ENCODE results near the gene ARMC6. TPM values are rescaled to one million over a fixed set of nuclear protein-coding genes. Genes with fewer than 3 reads are reported as not detected.

ARMC6 gene
- polyA plus RNA-seq, 1 donor from 2014 or later, result 74.4 TPM

DNA sequence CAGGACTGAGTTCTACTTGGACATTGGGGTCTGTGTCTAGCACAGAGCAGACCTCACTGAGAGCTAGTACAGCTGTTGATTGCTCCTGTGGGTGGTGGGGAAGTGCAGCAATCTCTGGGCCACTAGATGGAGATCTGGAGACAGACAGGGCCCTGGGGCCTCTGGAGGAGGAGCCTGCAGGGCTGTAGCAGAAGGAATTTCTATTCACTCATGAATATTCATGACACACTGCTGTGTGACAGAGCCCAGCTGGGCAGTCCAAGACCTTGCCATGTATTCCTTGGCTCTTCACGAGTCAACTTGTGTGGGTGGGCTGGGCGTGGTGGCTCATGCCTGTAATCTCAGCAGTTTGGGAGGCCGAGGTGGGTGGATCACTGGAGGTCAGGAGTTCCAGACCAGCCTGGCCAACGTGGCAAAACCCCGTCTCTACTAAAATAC lies 37.6 kb upstream of the ARMC6 start:
- Histone ChIP-seq H3K27me3 (ENCODE audit: insufficient read depth, low read depth, low read length) (no peaks in the 10 kb centered on the region), H3K9ac (ENCODE audit: low read length) (no peak overlapping the region)

DNA sequence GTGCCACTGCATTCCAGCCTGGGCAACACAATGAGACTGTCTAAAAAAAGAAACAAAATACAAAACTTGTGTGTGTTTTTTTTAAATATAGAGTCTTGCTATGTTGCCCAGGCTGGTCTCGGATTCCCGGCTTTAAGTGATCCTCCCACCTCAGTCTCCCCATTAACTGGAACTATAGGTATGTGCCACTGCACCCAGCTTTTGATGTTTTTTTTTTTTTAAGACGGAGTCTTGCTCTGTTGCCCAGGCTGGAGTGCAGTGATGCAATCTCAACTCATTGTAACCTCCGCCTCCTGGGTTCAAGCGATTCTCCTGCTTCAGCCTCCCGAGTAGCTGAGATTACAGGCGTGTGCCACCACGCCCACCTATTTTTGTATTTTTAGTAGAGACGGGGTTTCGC lies 37.1 kb upstream of the ARMC6 start:
- Histone ChIP-seq H4K20me1 (ENCODE audit: insufficient read depth) (no peaks in the 10 kb centered on the region), H3K9ac (ENCODE audit: low read length) (no peak overlapping the region), H3F3A (ENCODE audit: insufficient read depth, low read length, poor library complexity, severe bottlenecking) (no peaks in the 10 kb centered on the region), H3K36me3 (ENCODE audit: insufficient read depth, low read length) (no peaks in the 10 kb centered on the region), H3K9me3 (ENCODE audit: low read length) (no peaks in the 10 kb centered on the region), H3K4me2 (ENCODE audit: low read length) (no peak overlapping the region), H3K27ac (ENCODE audit: low read length) (no peak overlapping the region), H3K9me2 (ENCODE audit: insufficient read depth, low read length) (no peaks in the 10 kb centered on the region), H2AFZ (ENCODE audit: low read depth, low read length) (no peak overlapping the region), H3K4me3 (ENCODE audit: low read length) (no peak overlapping the region), H3K79me2 (replicated peaks; ENCODE audit: insufficient read depth, low read length) (no peaks in the 10 kb centered on the region), H3K27me3 (ENCODE audit: insufficient read depth, low read depth, low read length) (no peaks in the 10 kb centered on the region)
- TF ChIP-seq TAF1 (IDR thresholded peaks at IDR 0.05; ENCODE audit: low read depth) (no peak), POLR2AphosphoS5 (IDR thresholded peaks at IDR 0.05) (no peak), EZH2 (IDR thresholded peaks at IDR 0.05; ENCODE audit: borderline replicate concordance, insufficient read depth, low read length, poor library complexity, severe bottlenecking) (no peak), MXI1 (conservative IDR thresholded peaks at IDR 0.05; ENCODE audit: poor library complexity, severe bottlenecking) (no peak), EP300 (conservative IDR thresholded peaks at IDR 0.05; ENCODE audit: poor library complexity, severe bottlenecking) (no peak), RAD21 (conservative IDR thresholded peaks at IDR 0.05) (no peak), SMC3 (conservative IDR thresholded peaks at IDR 0.05; ENCODE audit: poor library complexity) (no peak)
- TF ChIP-seq, protein P1, sequence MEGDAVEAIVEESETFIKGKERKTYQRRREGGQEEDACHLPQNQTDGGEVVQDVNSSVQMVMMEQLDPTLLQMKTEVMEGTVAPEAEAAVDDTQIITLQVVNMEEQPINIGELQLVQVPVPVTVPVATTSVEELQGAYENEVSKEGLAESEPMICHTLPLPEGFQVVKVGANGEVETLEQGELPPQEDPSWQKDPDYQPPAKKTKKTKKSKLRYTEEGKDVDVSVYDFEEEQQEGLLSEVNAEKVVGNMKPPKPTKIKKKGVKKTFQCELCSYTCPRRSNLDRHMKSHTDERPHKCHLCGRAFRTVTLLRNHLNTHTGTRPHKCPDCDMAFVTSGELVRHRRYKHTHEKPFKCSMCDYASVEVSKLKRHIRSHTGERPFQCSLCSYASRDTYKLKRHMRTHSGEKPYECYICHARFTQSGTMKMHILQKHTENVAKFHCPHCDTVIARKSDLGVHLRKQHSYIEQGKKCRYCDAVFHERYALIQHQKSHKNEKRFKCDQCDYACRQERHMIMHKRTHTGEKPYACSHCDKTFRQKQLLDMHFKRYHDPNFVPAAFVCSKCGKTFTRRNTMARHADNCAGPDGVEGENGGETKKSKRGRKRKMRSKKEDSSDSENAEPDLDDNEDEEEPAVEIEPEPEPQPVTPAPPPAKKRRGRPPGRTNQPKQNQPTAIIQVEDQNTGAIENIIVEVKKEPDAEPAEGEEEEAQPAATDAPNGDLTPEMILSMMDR (IDR thresholded peaks at IDR 0.05; ENCODE audit: poor library complexity, severe bottlenecking), result no peak
- TF ChIP-seq, protein P2, sequence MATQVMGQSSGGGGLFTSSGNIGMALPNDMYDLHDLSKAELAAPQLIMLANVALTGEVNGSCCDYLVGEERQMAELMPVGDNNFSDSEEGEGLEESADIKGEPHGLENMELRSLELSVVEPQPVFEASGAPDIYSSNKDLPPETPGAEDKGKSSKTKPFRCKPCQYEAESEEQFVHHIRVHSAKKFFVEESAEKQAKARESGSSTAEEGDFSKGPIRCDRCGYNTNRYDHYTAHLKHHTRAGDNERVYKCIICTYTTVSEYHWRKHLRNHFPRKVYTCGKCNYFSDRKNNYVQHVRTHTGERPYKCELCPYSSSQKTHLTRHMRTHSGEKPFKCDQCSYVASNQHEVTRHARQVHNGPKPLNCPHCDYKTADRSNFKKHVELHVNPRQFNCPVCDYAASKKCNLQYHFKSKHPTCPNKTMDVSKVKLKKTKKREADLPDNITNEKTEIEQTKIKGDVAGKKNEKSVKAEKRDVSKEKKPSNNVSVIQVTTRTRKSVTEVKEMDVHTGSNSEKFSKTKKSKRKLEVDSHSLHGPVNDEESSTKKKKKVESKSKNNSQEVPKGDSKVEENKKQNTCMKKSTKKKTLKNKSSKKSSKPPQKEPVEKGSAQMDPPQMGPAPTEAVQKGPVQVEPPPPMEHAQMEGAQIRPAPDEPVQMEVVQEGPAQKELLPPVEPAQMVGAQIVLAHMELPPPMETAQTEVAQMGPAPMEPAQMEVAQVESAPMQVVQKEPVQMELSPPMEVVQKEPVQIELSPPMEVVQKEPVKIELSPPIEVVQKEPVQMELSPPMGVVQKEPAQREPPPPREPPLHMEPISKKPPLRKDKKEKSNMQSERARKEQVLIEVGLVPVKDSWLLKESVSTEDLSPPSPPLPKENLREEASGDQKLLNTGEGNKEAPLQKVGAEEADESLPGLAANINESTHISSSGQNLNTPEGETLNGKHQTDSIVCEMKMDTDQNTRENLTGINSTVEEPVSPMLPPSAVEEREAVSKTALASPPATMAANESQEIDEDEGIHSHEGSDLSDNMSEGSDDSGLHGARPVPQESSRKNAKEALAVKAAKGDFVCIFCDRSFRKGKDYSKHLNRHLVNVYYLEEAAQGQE (IDR thresholded peaks at IDR 0.05; ENCODE audit: borderline replicate concordance), result no peak

More for the DNA sequence above, 37.6 kb upstream of the ARMC6 start:
- Histone ChIP-seq H3K9me2 (ENCODE audit: insufficient read depth, low read length) (no peaks in the 10 kb centered on the region), H4K20me1 (ENCODE audit: insufficient read depth) (no peaks in the 10 kb centered on the region), H2AFZ (ENCODE audit: low read depth, low read length) (no peak overlapping the region), H3F3A (ENCODE audit: insufficient read depth, low read length, poor library complexity, severe bottlenecking) (no peaks in the 10 kb centered on the region), H3K36me3 (ENCODE audit: insufficient read depth, low read length) (no peaks in the 10 kb centered on the region), H3K4me3 (ENCODE audit: low read length) (no peak overlapping the region), H3K4me2 (ENCODE audit: low read length) (no peak overlapping the region), H3K9me3 (ENCODE audit: low read length) (no peaks in the 10 kb centered on the region), H3K27ac (ENCODE audit: low read length) (no peak overlapping the region), H3K79me2 (replicated peaks; ENCODE audit: insufficient read depth, low read length) (no peaks in the 10 kb centered on the region)
- no peak for TF ChIP-seq POLR2AphosphoS5 (IDR thresholded peaks at IDR 0.05)
- TF ChIP-seq RAD21 (conservative IDR thresholded peaks at IDR 0.05), result peak; percentile 20
- no peak for TF ChIP-seq TAF1 (IDR thresholded peaks at IDR 0.05; ENCODE audit: low read depth)
- TF ChIP-seq, protein P2 (IDR thresholded peaks at IDR 0.05; ENCODE audit: borderline replicate concordance), result no peak
- no peak for TF ChIP-seq MXI1 (conservative IDR thresholded peaks at IDR 0.05; ENCODE audit: poor library complexity, severe bottlenecking)
- no peak for TF ChIP-seq EZH2 (IDR thresholded peaks at IDR 0.05; ENCODE audit: borderline replicate concordance, insufficient read depth, low read length, poor library complexity, severe bottlenecking)
- no peak for TF ChIP-seq EP300 (conservative IDR thresholded peaks at IDR 0.05; ENCODE audit: poor library complexity, severe bottlenecking)
- TF ChIP-seq, protein P1 (IDR thresholded peaks at IDR 0.05; ENCODE audit: poor library complexity, severe bottlenecking), result peak; percentile 40
- peak; percentile 29 for TF ChIP-seq SMC3 (conservative IDR thresholded peaks at IDR 0.05; ENCODE audit: poor library complexity)
